ENCODE data around the gene VASP.

DNA sequence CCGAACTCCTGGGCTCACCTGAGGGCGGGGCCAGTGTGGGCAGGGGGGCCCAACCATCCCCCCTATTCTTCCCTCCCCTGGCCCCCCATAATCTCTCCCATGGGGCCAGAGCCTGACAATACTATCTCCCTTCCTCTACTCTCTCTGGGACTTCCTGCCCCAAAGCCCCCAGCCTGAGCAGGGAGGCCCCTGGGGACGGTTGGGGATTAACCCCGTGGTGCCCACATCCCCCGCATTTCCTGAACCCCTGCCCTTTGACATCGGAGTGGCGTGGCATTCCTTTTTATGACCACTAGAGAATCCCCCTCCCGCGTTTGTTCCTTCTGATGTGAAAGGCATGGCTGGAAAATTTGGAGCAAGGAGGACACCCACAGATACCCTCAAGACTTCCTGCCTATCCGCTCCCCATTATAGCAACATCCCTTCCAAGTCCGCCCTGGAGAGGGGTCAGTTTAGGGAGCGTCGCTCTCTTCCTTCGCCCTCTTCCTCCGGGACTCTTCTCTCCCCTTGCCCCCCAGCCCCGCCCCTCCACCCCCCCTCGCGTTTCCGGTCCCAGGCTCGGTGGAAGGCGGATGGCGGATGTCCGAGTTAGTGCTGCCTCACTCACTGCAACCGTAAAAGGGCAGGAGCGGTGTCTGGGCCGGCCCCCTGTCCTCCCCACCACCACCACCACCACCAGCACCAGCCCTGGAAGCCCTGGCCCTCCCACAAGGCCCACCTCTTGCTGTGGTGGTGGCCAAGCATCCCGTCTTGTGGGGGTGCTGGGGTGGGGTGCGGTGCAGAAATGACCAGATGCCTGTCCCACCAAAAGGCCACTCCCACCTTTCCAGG lies 1.8 kb downstream of the VASP start:
- TF ChIP-seq POLR2A (IDR thresholded peaks at IDR 0.05; ENCODE audit: low read depth) (peak; percentile 70), POLR2AphosphoS5 (IDR thresholded peaks at IDR 0.05) (peak; percentile 62 to 97), EP300 (IDR thresholded peaks at IDR 0.05) (no peak)
- TF ChIP-seq, protein P1, sequence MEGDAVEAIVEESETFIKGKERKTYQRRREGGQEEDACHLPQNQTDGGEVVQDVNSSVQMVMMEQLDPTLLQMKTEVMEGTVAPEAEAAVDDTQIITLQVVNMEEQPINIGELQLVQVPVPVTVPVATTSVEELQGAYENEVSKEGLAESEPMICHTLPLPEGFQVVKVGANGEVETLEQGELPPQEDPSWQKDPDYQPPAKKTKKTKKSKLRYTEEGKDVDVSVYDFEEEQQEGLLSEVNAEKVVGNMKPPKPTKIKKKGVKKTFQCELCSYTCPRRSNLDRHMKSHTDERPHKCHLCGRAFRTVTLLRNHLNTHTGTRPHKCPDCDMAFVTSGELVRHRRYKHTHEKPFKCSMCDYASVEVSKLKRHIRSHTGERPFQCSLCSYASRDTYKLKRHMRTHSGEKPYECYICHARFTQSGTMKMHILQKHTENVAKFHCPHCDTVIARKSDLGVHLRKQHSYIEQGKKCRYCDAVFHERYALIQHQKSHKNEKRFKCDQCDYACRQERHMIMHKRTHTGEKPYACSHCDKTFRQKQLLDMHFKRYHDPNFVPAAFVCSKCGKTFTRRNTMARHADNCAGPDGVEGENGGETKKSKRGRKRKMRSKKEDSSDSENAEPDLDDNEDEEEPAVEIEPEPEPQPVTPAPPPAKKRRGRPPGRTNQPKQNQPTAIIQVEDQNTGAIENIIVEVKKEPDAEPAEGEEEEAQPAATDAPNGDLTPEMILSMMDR (IDR thresholded peaks at IDR 0.05), result peak in 1 of 3 experiments; percentile 17
